ENCODE results near the gene CD27.

- TF ChIP-seq CTCF (IDR thresholded peaks at IDR 0.05) (no peak), POLR2A (IDR thresholded peaks at IDR 0.05) (no peak)
Observed at GRCh38 chr12:6434205-6435140, 10.3 kb upstream of the CD27 start.

All from tibial nerve (tissue), 3 donors.